Activated CD4-positive, CD25-positive, alpha-beta regulatory T cell (primary cell): Measurements from ENCODE around the gene RGS10.
"Not testable (repeated sequence)": the region's sequence is repeated elsewhere in the genome, so short reads cannot be mapped to it uniquely, and the experiment has no call there.

ENCODE experiments used
- DNase-seq, 4 experiments: peaks; one replicate each; lab custom pipeline; 2025; lab: John Stamatoyannopoulos, UW

RGS10 gene

DNA sequence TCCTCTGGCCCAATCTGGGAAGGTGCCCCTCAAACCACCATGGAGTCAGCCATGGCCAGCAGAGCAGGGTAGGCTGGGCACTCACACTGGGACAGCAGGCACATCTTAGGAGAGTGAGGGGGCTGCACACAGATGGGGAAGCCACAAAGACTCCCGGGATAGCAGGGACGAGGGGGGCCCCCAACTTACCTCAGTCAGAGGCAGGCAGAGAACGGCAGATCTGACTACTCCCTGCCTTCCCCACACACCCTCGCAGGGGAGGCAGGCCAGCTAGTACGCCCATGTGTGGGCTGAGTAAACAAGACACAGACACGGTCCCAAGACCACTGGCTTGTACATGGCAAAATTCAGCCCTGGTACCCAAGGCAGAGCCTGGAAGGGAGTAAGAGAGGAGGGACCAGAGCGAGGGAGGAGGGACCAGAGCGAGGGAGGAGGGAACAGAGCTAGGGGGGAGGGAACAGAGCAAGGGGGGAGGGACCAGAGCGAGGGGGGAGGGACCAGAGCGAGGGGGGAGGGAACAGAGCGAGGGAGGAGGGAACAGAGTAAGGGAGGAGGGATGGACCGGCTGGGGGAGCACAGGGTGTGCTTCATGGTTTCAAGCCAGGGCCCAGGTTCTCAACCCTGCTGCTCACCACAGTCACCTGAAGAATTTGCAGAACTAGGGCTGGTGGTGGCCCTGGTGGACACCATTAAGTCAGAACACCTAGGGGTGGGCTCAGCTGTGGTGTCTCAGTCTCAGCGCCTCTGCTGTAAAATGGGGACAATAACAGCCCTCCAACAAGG, 73.8 kb downstream of the RGS10 start:
- DNase-seq, result no peak

- DNase-seq, result no peak
These were observed 75.9 kb downstream of the RGS10 start for GRCh38 chr10:119466655-119467054.

DNA sequence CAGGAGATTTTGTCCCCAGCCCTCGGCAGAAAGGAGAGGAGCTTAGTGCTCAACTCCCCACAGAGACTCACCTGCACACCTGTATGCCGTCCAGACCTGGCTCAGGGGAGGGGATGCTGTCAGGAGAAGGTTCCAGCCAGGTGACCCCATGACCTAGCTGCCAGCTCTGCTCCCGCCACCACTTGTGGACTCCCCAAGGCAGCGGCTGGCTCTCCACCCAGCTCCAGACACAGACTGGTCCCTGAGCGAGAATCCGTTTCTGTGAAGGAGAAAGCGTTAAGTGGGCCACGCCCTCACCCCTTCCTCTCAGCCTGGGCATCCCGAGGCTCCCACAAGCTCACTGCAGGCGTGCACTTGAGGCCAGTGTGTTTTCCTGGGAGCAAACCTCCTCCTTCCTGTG, 76.4 kb downstream of the RGS10 start:
- no peak for DNase-seq

GRCh38 chr10:119465085-119465484, 77.4 kb downstream of the RGS10 start:
- no peak for DNase-seq

- not testable (repeated sequence) for DNase-seq
These were observed 79.3 kb downstream of the RGS10 start for GRCh38 chr10:119463195-119463594.

- DNase-seq, result no peak
These were observed 79.7 kb downstream of the RGS10 start for GRCh38 chr10:119462773-119463172.

DNA sequence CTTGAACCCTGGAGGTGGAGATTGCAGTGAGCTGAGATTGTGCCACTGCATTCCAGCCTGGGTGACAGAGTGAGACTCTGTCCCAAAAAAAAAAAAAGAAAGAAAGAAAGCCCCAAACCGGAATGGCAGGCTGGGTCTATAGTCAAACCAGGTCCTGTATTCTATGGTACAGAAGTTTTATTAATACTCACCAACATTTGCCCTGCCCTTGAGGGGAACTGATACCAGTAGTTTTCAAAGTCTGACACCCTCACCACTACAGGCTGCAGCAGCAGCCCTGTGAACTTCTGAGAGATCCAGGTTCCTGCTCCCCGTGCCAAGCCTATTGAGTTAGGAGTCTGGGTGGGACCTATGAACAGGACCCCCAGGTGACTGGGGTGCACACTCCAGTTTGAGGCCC, 80.6 kb downstream of the RGS10 start:
- no peak for DNase-seq

- DNase-seq, result no peak
These were observed 81.1 kb downstream of the RGS10 start for GRCh38 chr10:119461380-119461779.

DNA sequence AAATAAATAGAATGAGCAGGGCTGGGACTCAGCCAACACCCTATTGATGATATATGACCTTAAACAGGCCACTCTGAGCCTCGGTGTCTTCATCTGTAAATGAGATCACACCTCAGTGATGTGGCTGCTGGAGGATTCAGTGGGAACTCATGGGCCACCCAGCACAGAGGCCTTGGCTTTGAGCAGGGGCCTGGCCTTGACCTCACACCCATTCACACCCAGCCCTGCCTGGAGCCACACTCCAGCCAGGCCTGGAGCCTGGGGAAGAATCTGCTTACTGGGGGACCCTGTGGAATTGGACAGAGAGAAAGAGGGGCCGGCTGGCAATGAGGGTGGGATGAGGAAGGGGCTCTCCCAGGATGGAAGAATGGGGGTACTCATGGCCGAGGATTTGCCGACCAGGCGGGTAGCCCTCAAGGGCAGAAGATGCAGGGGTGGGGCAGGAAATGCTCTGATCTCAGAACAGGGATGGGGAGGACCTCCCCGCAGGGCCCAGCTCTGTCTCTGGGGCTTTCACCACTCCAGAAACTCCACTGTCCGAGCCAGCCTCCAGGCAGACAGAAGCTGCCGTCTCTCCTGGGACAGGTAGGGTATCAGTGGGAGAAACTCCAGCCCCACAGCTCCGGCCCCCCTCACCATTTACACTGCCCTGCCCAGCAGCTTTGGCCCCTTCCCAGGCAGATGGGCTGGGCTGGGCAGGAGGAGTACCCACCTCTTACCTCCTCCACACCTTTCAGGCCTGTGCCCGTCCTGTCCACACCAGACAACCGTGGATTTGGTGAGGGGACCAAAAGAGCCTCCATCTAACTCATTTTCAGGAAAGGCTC, 81.9 kb downstream of the RGS10 start:
- no peak for DNase-seq

GRCh38 chr10:119459681-119460340, 82.7 kb downstream of the RGS10 start:
- no peak for DNase-seq

GRCh38 chr10:119457966-119458766, 84.4 kb downstream of the RGS10 start:
- DNase-seq, result no peak

- no peak for DNase-seq
These were observed 86.1 kb downstream of the RGS10 start for GRCh38 chr10:119456435-119456810.

DNA sequence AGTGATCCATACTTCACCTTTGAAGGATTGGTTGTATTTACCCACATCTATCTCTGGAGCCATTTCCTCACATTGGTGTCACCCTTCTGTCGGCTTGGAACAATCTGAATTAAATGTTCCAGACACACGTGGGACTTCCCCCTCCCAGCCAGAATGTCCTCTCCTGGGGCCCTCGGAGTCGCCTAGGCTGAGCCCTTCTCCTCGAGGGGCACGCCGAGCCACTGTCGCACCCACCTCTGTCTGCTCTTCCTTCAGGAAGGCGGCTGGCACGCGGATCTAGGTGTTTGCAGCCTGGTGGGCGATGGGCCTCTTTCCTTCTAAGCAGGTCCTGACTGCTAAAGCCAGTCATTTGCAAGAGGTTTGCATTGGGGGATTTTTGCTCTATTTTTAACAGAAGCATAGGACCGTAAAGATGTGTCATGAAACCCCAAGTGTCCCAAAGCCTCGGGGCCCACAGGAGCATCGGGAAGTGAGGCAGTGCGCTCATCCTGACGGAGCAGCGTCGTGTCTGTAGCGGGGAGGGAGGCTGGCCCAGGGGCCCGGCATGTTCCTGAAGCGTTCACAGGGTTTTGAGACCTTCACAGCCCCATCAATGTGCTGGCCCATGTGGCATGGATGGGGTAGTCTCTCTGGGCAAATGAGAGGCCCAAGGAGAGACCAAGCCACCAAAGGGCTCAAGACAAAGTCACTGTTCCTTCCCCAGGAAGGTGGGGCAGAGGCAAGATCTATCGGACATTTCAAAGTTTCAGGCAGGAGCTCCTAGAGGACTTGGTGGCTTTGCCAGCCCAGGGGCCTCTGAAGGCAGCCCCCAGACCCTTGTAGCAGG, 86.7 kb downstream of the RGS10 start:
- DNase-seq, result no peak

DNA sequence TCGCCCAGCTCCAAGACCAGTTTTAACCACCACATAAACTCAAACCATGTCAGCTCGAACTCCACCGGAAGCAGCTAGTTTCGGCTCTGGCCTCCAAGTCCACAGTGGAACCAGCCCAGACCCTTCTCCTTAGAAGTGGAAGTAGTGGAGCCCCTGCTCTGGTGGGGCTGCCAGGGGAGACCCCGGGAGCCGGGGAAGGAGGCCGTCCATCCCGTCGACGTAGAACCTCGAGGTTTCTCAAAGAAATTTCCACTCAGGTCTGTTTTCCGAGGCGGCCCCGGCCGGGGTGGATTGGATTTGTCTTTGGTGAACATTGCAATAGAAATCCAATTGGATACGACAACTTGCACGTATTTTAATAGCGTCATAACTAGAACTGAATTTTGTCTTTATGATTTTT, 87.5 kb downstream of the RGS10 start:
- no peak for DNase-seq

GRCh38 chr10:119454316-119454715, 88.2 kb downstream of the RGS10 start:
- DNase-seq, result no peak

DNA sequence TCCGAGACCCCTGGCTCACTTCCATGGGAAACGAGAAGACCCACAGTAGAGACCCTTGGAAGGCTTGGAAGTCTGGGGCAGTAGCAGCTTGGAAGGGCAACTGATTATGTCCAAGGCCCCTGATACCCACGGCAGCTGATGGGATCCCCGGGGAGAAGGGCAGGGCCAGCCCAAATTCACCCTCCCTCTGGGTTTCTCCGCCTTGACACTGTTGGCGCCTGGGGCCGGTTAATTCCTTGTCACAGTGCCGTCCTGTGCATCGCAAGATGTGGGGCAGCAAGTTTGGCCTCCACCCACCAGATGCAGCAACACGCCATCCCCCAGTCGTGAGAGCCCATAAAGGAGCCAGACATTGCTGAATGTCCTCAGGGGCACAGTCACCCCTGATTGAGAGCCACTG, 89.2 kb downstream of the RGS10 start:
- DNase-seq, result no peak

- no peak for DNase-seq
These were observed 90.1 kb downstream of the RGS10 start for GRCh38 chr10:119452396-119452795.

DNA sequence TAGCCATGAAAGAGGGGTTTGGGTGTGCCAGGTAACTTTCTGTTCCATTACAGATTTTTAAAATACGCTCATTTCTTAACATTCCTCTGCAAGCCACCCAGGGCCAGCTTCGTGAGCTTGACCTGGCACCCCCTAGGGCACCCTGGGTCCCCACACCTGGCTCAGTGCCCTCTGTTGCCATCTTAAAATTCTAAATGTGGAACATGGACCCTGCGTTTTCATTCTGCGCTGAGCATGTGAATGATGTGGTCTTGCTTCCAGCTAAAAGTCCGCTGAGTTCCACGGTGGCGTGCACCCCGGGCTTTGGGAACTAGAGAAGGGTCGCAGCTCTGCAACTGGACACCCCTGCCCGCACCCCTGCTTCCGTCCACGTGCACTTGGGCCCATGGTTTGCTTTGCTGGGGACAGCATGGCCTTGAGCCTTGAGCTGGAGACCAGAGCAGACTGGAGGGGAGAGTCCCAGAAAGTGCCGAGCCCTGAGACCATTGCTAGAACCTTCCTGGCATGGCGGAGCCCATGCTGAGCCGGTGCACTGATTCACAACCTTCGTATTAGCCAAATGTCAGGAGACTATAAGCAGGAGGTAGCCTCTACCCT, 91.1 kb downstream of the RGS10 start:
- DNase-seq, result no peak

DNA sequence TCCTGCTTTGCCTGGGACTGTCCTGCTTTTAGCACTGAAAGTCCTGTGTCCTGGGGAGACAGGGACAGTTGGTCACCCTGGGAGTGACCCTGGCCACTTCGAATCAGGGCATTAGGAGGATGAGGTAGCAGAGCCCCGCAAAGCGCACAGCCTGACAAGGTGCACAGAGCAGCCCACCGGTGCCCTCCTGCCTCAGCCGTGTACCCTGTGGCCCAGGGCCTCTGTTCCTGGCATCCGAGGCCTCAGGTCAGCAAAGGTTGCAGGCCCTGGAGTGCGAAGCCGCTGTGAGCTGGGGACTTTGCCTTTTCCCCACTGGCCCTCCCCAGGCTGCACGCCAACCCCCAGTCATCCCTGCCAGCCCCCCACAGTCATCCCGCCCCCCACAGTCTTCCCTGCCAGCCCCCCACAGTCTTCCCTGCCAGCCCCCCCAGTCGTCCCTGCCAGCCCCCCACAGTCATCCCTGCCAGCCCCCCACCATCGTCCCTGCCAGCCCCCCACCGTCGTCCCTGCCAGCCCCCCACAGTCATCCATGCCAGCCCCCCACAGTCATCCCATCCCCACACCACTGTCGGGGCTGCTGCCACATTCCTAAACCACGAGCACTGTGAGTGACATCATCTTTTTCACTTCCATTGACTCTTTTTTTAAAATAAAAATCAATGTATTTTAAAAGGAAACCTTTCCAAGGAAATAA, 91.8 kb downstream of the RGS10 start:
- DNase-seq, result no peak
